ENCODE data around the gene NOTUM.

DNA sequence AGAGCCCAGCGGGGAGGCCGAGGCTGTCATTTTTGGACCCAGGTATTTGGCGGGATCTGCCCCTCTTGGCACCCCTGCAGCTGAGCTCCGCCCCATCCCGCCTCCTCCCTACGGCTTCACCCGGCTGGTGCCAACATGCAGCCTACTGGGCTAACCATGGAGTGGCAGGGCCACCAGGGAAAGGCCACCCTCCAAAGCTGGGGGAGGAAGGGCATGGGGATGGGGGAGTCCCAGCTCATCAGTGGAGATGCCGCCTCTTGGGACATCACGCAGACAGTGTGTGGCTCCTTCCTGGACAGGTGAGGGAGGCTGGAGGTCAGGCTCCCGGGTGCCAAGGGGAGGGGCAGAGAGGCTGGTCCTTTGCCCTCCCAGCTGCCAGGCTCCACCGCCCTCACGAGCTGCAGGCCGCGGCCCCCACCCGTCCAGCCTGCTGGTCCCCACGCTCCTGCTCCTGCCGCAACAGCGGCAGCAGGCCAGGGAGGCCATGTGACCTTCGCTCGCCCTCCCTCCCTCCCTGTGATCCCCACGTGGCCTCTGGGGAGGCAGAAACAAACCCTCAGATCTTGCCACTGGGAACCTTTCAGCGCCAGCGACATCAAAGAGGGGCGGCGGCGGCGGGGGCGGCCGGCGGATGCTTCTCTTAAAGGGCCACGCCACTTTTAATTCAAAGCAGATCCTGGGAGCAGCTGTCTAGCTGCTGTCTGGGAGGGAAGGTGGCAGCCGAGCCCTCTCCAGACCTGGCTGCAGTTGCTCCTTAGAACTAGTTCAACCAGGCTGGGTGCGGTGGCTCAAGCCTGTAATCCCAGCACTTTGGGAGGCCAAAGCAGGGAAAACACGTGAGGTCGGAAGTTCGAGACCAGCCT, 6.8 kb upstream of the NOTUM start:
- TF ChIP-seq, protein P1, sequence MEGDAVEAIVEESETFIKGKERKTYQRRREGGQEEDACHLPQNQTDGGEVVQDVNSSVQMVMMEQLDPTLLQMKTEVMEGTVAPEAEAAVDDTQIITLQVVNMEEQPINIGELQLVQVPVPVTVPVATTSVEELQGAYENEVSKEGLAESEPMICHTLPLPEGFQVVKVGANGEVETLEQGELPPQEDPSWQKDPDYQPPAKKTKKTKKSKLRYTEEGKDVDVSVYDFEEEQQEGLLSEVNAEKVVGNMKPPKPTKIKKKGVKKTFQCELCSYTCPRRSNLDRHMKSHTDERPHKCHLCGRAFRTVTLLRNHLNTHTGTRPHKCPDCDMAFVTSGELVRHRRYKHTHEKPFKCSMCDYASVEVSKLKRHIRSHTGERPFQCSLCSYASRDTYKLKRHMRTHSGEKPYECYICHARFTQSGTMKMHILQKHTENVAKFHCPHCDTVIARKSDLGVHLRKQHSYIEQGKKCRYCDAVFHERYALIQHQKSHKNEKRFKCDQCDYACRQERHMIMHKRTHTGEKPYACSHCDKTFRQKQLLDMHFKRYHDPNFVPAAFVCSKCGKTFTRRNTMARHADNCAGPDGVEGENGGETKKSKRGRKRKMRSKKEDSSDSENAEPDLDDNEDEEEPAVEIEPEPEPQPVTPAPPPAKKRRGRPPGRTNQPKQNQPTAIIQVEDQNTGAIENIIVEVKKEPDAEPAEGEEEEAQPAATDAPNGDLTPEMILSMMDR (IDR thresholded peaks at IDR 0.05): no peak
- TF ChIP-seq POLR2A (IDR thresholded peaks at IDR 0.05; ENCODE audit: low read depth) (no peak), POLR2AphosphoS5 (IDR thresholded peaks at IDR 0.05) (peak; percentile 39 to 56)

All from esophagus muscularis mucosa (tissue), 3 donors.